ENCODE data around the gene PAPOLG. TPM values are rescaled to one million over a fixed set of nuclear protein-coding genes. Genes with fewer than 3 reads are reported as not detected.

Gene PAPOLG
- 10 to 100 TPM; 23.2 to 34.1 TPM for total RNA-seq
- 22.2 TPM for polyA plus RNA-seq (2013, experiment 1 of 2)
- 21.1 TPM for polyA plus RNA-seq (2013, experiment 2 of 2)
- long read RNA-seq, experiment 1, full-length matches to known transcripts: 1 of 7 reads
- long read RNA-seq, experiment 1, partial matches to known transcripts: 2 of 7 reads
- long read RNA-seq, experiment 1, other reads (novel, unspliced or antisense): 4 of 7 reads
- long read RNA-seq, experiment 2, full-length matches to known transcripts: 28 of 51 reads
- long read RNA-seq, experiment 2, partial matches to known transcripts: 3 of 51 reads
- long read RNA-seq, experiment 2, other reads (novel, unspliced or antisense): 20 of 51 reads
- long read RNA-seq, experiment 3, full-length matches to known transcripts: 28 of 46 reads
- long read RNA-seq, experiment 3, partial matches to known transcripts: 4 of 46 reads
- long read RNA-seq, experiment 3, other reads (novel, unspliced or antisense): 14 of 46 reads
- long read RNA-seq, experiment 4, full-length matches to known transcripts: 3 of 8 reads
- long read RNA-seq, experiment 4, partial matches to known transcripts: 4 of 8 reads
- long read RNA-seq, experiment 4, other reads (novel, unspliced or antisense): 1 of 8 reads

GRCh38 chr2:60756097-60757087, at the start of gene PAPOLG:
TSS of gene PAPOLG (plus strand) at chr2:60756268. CDS start at chr2:60756479, 211 bp downstream.
- Histone ChIP-seq H3K27ac (ENCODE audit: low read depth, low read length) (peak within 1 kb of the TSS; percentile 89), H3K9ac (ENCODE audit: extremely low read depth, low read length, poor library complexity, severe bottlenecking) (peak within 1 kb of the TSS; percentile 50), H3K9me3 (ENCODE audit: control insufficient read depth, low read length) (no peaks in the 10 kb centered on the region), H3K4me1 (ENCODE audit: control insufficient read depth, insufficient read depth, low read length) (no peaks in the 10 kb centered on the region), H3K4me3 (ENCODE audit: low read length) (peak within 1 kb of the TSS; percentile 88), H3K27me3 (ENCODE audit: control insufficient read depth, insufficient read depth, low read length, poor library complexity, severe bottlenecking) (no peaks in the 10 kb centered on the region), H3K36me3 (ENCODE audit: control insufficient read depth, insufficient read depth, low read length) (peaks cover 28% of the 10 kb centered on the region)
- H3K9me3 Mint-ChIP-seq: no peaks in the 10 kb centered on the region
- peak within 1 kb of the TSS; percentile 94 for H3K4me3 Mint-ChIP-seq
- no peaks in the 10 kb centered on the region for H3K27me3 Mint-ChIP-seq (ENCODE audit: insufficient read depth)
- WGBS, 2 experiments (ENCODE audit: insufficient coverage in 1 of 2, insufficient read length in 1 of 2): 0% methylated on average over 15 to 58 of the region's 58 CpGs
- DNase-seq: peak; percentile 98
- H3K36me3 Mint-ChIP-seq (ENCODE audit: low read depth): peaks cover 21% of the 10 kb centered on the region
- peak within 1 kb of the TSS; percentile 94 for H3K27ac Mint-ChIP-seq
- TF ChIP-seq CTCF (conservative IDR thresholded peaks at IDR 0.05): no peak
- H3K4me1 Mint-ChIP-seq: peaks cover 15% of the 10 kb centered on the region

GRCh38 chr2:60707750-60708371, 48.2 kb upstream of the PAPOLG start:
- H3K27ac Mint-ChIP-seq: no peak overlapping the region
- DNase-seq: peak; percentile 65
- WGBS, 2 experiments (ENCODE audit: insufficient coverage in 1 of 2, insufficient read length in 1 of 2): 63 to 68% methylated on average over 10 to 11 of the region's 11 CpGs

More at GRCh38 chr2:60707750-60708371, 48.2 kb upstream of the PAPOLG start:
- peaks cover 8% of the 10 kb centered on the region for H3K4me1 Mint-ChIP-seq
- no peaks in the 10 kb centered on the region for H3K36me3 Mint-ChIP-seq (ENCODE audit: low read depth)
- no peak overlapping the region for H3K4me3 Mint-ChIP-seq
- Histone ChIP-seq H3K27ac (ENCODE audit: low read depth, low read length) (no peak overlapping the region), H3K4me1 (ENCODE audit: control insufficient read depth, insufficient read depth, low read length) (no peaks in the 10 kb centered on the region), H3K4me3 (ENCODE audit: low read length) (no peak overlapping the region), H3K9me3 (ENCODE audit: control insufficient read depth, low read length) (no peaks in the 10 kb centered on the region), H3K36me3 (ENCODE audit: control insufficient read depth, insufficient read depth, low read length) (no peaks in the 10 kb centered on the region), H3K27me3 (ENCODE audit: control insufficient read depth, insufficient read depth, low read length, poor library complexity, severe bottlenecking) (peaks cover 13% of the 10 kb centered on the region), H3K9ac (ENCODE audit: extremely low read depth, low read length, poor library complexity, severe bottlenecking) (no peak overlapping the region)
- no peaks in the 10 kb centered on the region for H3K9me3 Mint-ChIP-seq
- peaks cover 11% of the 10 kb centered on the region for H3K27me3 Mint-ChIP-seq (ENCODE audit: insufficient read depth)
- TF ChIP-seq CTCF (conservative IDR thresholded peaks at IDR 0.05): peak; percentile 84
